Measurements from ENCODE around the gene DNAI1. TPM values are rescaled to one million over a fixed set of nuclear protein-coding genes. Genes with fewer than 3 reads are reported as not detected.

DNAI1 gene
- total and polyA plus RNA-seq, 4 donors, result 4.6 to 26.2 (median 9.2) TPM

GRCh38 chr9:34568133-34568532 is 109.5 kb downstream of the DNAI1 start:
- Histone ChIP-seq H3K4me3 (no peak overlapping the region), H3K36me3 (ENCODE audit: control insufficient read depth in 4 of 4, insufficient read depth in 4 of 4, low read length in 4 of 4) (peaks cover 0 to 25% (median 6%) of the 10 kb centered on the region in 4 donors), H3K9me3 (ENCODE audit: control insufficient read depth in 4 of 4, insufficient read depth in 3 of 4, low read length in 3 of 4) (no peaks in the 10 kb centered on the region), H3K4me1 (ENCODE audit: control insufficient read depth in 5 of 5, insufficient read depth in 5 of 5, low read length in 5 of 5) (peaks cover 0 to 48% (median 10%) of the 10 kb centered on the region in 5 donors), H3K9ac (ENCODE audit: insufficient read depth in 1 of 2, low read length in 2 of 2) (no peak overlapping the region), H3K27me3 (ENCODE audit: control insufficient read depth in 3 of 3, insufficient read depth in 3 of 3, low read length in 2 of 3) (peaks cover 0 to 11% (median 0%) of the 10 kb centered on the region in 3 donors), H3K27ac (ENCODE audit: low read depth in 1 of 2, low read length in 1 of 2) (no peak overlapping the region)
- ATAC-seq (ENCODE audit: insufficient read depth, low FRiP score) (no peak), DNase-seq (no peak)
- WGBS, 2 donors, result 66 to 84% methylated on average over 7 of the region's 7 CpGs
- TF ChIP-seq CTCF (IDR thresholded peaks at IDR 0.05; ENCODE audit: control extremely low read depth, extremely low read depth), result no peak

- Histone ChIP-seq H3K9ac (ENCODE audit: insufficient read depth in 1 of 2, low read length in 2 of 2) (no peak overlapping the region), H3K4me1 (ENCODE audit: control insufficient read depth in 5 of 5, insufficient read depth in 5 of 5, low read length in 5 of 5) (peaks cover 0 to 54% (median 10%) of the 10 kb centered on the region in 5 donors), H3K27ac (ENCODE audit: low read depth in 1 of 2, low read length in 1 of 2) (no peak overlapping the region), H3K36me3 (ENCODE audit: control insufficient read depth in 4 of 4, insufficient read depth in 4 of 4, low read length in 4 of 4) (peaks cover 0 to 20% (median 3%) of the 10 kb centered on the region in 4 donors), H3K27me3 (ENCODE audit: control insufficient read depth in 3 of 3, insufficient read depth in 3 of 3, low read length in 2 of 3) (peaks cover 0 to 7% (median 0%) of the 10 kb centered on the region in 3 donors), H3K9me3 (ENCODE audit: control insufficient read depth in 4 of 4, insufficient read depth in 3 of 4, low read length in 3 of 4) (no peaks in the 10 kb centered on the region), H3K4me3 (no peak overlapping the region)
- WGBS, 2 donors, result 67 to 70% methylated on average over 12 of the region's 12 CpGs
- DNase-seq (no peak), ATAC-seq (ENCODE audit: insufficient read depth, low FRiP score) (no peak)
- TF ChIP-seq CTCF (IDR thresholded peaks at IDR 0.05; ENCODE audit: control extremely low read depth, extremely low read depth), result no peak
Observed at GRCh38 chr9:34568774-34569173, 110.2 kb downstream of the DNAI1 start.

GRCh38 chr9:34570376-34570775 is 111.8 kb downstream of the DNAI1 start:
- 64 to 84% methylated on average over 11 of the region's 11 CpGs for WGBS, 2 donors
- H3K4me1 ChIP-seq (ENCODE audit: control insufficient read depth in 5 of 5, insufficient read depth in 5 of 5, low read length in 5 of 5), result peaks cover 0 to 69% (median 22%) of the 10 kb centered on the region in 5 donors
- no peak for TF ChIP-seq CTCF (IDR thresholded peaks at IDR 0.05; ENCODE audit: control extremely low read depth, extremely low read depth)
- no peak overlapping the region for H3K4me3 ChIP-seq
- H3K9ac ChIP-seq (ENCODE audit: insufficient read depth in 1 of 2, low read length in 2 of 2), result peak overlapping the region in 1 of 2 donors; percentile 7
- no peak overlapping the region for H3K27ac ChIP-seq (ENCODE audit: low read depth in 1 of 2, low read length in 1 of 2)
- ATAC-seq (ENCODE audit: insufficient read depth, low FRiP score), result no peak
- H3K27me3 ChIP-seq (ENCODE audit: control insufficient read depth in 3 of 3, insufficient read depth in 3 of 3, low read length in 2 of 3), result peaks cover 0 to 12% (median 2%) of the 10 kb centered on the region in 3 donors
- DNase-seq, result peak; percentile 82 to 94 (median 86)
- peaks cover 0 to 19% (median 0%) of the 10 kb centered on the region in 4 donors for H3K36me3 ChIP-seq (ENCODE audit: control insufficient read depth in 4 of 4, insufficient read depth in 4 of 4, low read length in 4 of 4)
- no peaks in the 10 kb centered on the region for H3K9me3 ChIP-seq (ENCODE audit: control insufficient read depth in 4 of 4, insufficient read depth in 3 of 4, low read length in 3 of 4)

Small RNAs within 50 kb of the gene (small RNA-seq; reads per million reads assigned to genes)
- gene RN7SKP24 (ENCODE audit: low replicate concordance), result not detected

Other genes starting within 250 kb of the DNAI1 start
- 1 to 10 TPM; 3.0 to 4.3 TPM for gene KIF24, start 129.5 kb upstream of the DNAI1 start, total RNA-seq
- gene KIF24, start 129.5 kb upstream of the DNAI1 start, polyA plus RNA-seq, result under 1 TPM; 0.63 to 0.71 TPM
- gene NUDT2, start 129.2 kb upstream of the DNAI1 start, total RNA-seq, result 10 to 100 TPM; 11.7 to 12.5 TPM
- gene NUDT2, start 129.2 kb upstream of the DNAI1 start, polyA plus RNA-seq, result 10 to 100 TPM; 18.7 to 20.1 TPM
- 10 to 100 TPM in 1 of 2 donors, 1 to 10 TPM in 1; 6.6 to 12.2 TPM for gene MYORG, start 81.9 kb upstream of the DNAI1 start, total RNA-seq
- 1 to 10 TPM; 1.4 to 3.1 TPM for gene MYORG, start 81.9 kb upstream of the DNAI1 start, polyA plus RNA-seq
- 10 to 100 TPM in 1 of 2 donors, 1 to 10 TPM in 1; 8.5 to 28.3 TPM for gene FAM219A, start 235 bp upstream of the DNAI1 start, total RNA-seq
- gene FAM219A, start 235 bp upstream of the DNAI1 start, polyA plus RNA-seq, result 10 to 100 TPM; 10.3 to 16.4 TPM
- under 1 TPM; 0.55 to 0.85 TPM for gene ENHO, start 64.2 kb downstream of the DNAI1 start, total RNA-seq
- 1 to 10 TPM in 1 of 2 donors, under 1 TPM in 1; 0.29 to 1.4 TPM for gene ENHO, start 64.2 kb downstream of the DNAI1 start, polyA plus RNA-seq
- 1 to 10 TPM; 1.8 to 3.3 TPM for gene CNTFR, start 130.9 kb downstream of the DNAI1 start, total RNA-seq
- gene CNTFR, start 130.9 kb downstream of the DNAI1 start, polyA plus RNA-seq, result under 1 TPM; 0.42 to 0.89 TPM
- gene RPP25L, start 153.3 kb downstream of the DNAI1 start, total RNA-seq, result 10 to 100 TPM; 17.0 to 21.9 TPM
- 10 to 100 TPM; 29.6 to 32.6 TPM for gene RPP25L, start 153.3 kb downstream of the DNAI1 start, polyA plus RNA-seq
- gene DCTN3, start 161.7 kb downstream of the DNAI1 start, total RNA-seq, result 10 to 100 TPM; 39.8 to 86.3 TPM
- gene DCTN3, start 161.7 kb downstream of the DNAI1 start, polyA plus RNA-seq, result 10 to 100 TPM; 66.0 to 74.6 TPM
- not detected for gene ARID3C, start 170.3 kb downstream of the DNAI1 start, total RNA-seq
- not detected for gene ARID3C, start 170.3 kb downstream of the DNAI1 start, polyA plus RNA-seq
- 10 to 100 TPM; 26.0 to 64.1 TPM for gene SIGMAR1, start 179.0 kb downstream of the DNAI1 start, total RNA-seq
- 10 to 100 TPM; 62.5 to 72.0 TPM for gene SIGMAR1, start 179.0 kb downstream of the DNAI1 start, polyA plus RNA-seq
- 10 to 100 TPM; 44.1 to 53.0 TPM for gene GALT, start 187.9 kb downstream of the DNAI1 start, total RNA-seq
- 10 to 100 TPM; 23.9 to 38.7 TPM for gene GALT, start 187.9 kb downstream of the DNAI1 start, polyA plus RNA-seq
- 10 to 100 TPM; 14.5 to 30.5 TPM for gene IL11RA, start 193.4 kb downstream of the DNAI1 start, total RNA-seq
- gene IL11RA, start 193.4 kb downstream of the DNAI1 start, polyA plus RNA-seq, result 10 to 100 TPM in 1 of 2 donors, 1 to 10 TPM in 1; 5.5 to 10.7 TPM
- under 1 TPM in 1 of 2 donors, not detected in 1; 0.55 TPM for gene CCL27, start 203.9 kb downstream of the DNAI1 start, total RNA-seq
- gene CCL27, start 203.9 kb downstream of the DNAI1 start, polyA plus RNA-seq, result under 1 TPM in 1 of 2 donors, not detected in 1; 0.05 TPM
- gene CCL19, start 232.5 kb downstream of the DNAI1 start, total RNA-seq, result 10 to 100 TPM; 19.9 to 33.2 TPM
- gene CCL19, start 232.5 kb downstream of the DNAI1 start, polyA plus RNA-seq, result 10 to 100 TPM in 1 of 2 donors, 1 to 10 TPM in 1; 6.5 to 81.5 TPM